GM11168 (cell line): Measurements from ENCODE around the gene LSG1.
"Not testable (repeated sequence)": the region's sequence is repeated elsewhere in the genome, so short reads cannot be mapped to it uniquely, and the experiment has no call there.

Source experiments
- in situ Hi-C: fragments of 300-500 bp; cut with MboI; formaldehyde crosslinking; loops from one replicate; pipeline ENCODE4 v1.12.0; 2022; ENCODE audit warnings: low sequenced_read_pairs; ENCODE audit not compliant: unreplicated experiment

The LSG1 gene

DNA sequence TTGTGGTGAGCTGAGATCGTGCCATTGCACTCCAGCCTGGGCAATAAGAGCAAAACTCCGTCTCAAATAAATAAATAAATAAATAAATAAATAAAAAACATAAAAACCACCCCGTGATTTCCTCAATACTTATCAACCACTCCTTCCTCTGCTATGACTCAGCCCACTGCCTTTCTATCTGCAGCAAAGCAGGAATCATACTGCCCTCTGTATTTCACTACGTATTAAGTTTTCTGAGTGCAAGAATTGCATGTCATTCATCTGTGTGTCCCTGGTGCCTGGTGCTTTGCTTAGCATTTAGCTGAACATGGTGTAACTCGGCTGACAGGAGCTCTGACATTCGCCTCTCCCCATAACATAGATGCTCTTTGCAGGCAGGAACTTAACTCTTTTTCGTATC, 7.1 kb downstream of the LSG1 start:
- in situ Hi-C loops: no loop called here

DNA sequence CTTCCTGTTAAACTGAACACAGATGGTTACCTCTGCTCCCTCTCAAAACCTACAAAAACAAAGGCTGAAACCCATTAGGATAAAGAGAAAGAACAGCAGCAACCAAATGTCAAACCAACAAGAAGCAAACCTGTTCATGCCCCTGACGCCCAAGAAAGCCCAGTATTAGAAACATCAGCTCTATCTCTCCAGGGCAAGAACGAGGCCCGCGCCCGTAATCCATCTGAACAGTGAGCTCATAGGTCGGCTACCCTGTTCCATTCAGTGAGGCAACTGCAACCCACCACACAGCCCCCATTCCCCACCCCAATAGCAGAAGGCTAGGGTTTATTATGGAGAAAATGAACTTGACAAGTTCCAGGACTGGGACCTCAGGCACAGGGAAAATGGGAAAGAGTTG, 10.0 kb downstream of the LSG1 start:
- in situ Hi-C loops: no loop called here

DNA sequence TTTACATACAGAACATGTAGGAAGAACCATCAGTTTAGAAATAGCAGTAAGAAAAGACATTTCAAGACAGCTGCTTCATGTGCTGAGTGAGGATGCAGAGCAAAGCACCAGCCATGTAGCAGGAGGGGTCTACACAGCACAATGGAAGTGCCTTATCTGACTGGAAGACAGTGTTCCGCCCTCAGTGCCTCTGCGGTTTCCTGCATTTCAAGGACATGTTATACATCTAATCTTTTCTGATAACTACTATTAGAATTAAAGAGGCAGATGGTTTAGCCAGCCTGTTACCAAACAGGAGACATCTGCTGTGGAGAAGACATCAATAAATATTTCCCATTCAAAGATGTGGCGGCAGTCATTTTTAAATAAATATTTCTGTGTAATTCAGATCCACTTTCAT, 10.6 kb downstream of the LSG1 start:
- in situ Hi-C loops: no loop called here

DNA sequence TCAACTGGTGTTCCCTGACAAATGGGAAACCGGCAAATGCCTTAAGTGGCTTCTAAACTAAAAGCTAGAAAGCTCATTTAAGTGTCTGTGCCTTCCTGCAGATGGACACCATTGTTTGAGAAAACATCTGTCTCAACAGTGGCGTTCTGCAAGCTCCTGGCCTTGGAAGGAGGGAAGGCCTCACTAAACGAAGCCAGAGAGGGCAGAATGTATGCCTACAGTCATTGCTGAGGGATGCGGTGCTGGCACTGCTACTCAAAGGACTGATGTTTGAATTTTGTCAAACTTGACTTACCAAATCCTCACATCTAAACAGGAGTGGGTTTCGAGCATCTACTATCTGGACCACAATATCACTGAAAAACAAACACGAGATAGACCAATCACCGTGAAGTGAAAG, 12.2 kb downstream of the LSG1 start:
- in situ Hi-C loops: no loop called here

DNA sequence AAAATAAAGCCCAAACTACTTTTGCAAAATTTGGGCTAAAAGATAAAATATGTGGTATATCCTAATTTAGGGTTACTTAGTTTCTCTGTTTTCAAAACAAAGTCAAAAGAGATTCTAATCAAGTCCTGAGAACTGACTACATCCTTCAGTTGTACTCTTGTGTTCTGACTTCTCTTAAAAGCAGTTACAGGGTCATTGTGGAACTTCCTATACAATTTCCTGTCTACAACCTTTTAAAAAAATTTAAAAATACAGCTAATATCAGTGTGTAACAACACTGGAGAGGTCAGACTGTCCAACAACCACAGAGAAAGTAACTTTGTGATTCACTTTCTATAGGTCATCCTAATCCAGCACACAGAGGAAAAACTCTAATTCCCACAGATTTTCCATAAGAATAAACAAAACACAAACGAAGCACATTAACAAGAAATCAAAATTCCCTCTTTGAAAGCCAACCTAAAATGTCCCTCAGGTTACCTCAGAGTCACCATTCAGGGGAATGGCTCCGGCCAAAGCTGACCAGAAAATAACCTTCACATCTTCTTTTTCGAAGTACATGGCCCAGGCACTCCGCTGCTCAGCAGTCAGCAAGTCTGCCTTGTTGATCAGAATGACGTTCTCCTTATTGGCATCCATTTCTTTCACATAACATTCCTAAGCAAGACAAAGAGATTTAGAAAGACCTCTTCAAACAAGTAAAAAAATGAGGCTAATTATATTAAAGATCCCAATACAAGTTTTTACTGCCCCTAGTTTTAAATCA, 13.3 kb downstream of the LSG1 start:
- in situ Hi-C loops: no loop called here

DNA sequence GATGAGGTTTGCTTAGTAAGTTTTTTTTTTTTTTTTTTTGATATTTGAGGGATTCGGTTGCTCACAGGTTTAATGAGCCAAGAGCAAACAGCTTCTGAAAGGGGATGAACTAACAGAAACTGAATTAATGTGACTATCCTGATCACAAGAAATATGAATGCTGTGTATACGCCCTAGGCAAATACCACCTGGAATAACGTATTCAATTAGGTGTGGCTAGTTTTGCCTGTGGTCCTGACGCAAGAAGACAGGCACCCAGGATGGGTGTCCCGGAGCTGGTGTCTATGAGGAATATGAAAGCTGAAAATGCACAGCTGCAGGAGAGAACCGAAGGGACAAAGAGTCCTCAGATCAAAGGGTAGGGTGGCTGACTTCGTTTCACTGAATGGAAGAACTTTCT, 14.6 kb downstream of the LSG1 start:
- in situ Hi-C loops: no loop called here

DNA sequence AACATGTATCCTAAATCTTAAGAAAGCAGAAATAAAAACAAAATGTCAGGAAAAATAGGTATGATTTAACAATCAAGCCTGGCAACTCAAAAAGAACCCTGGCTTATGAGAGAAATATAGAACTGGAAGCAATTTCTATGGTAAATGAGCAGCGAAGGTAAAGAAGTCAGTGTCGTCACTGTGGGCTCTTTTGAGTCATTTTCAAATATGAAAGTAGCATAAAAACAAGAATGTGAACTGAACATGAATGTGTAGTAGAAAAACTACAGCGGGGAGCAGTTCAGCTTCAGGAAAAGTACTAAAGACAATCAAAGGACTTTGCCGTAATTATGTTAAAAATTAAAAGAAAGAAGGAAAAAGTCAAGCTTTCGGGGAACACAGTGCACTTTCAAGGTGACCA, 17.5 kb downstream of the LSG1 start:
- in situ Hi-C loops: no loop called here

DNA sequence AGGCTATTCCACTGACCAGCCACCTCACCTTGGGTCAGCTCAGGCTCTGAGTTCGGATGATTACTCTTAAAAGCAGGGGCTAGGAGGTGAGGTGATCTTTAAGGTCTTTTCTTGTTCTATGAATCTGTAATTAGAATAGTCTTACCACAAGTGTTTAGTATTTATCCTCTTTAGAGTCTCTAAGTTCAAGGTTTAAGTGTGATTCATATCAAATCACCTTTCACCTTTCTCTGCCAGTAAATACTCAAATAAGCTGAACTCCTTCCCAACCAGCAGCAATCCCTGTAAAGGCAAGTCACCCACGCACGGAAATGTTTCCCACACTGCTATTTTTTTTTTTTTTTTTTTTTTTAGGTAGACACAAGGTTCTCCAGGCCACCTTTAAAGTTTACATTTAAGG, 24.2 kb downstream of the LSG1 start:
- in situ Hi-C loops: no loop called here

DNA sequence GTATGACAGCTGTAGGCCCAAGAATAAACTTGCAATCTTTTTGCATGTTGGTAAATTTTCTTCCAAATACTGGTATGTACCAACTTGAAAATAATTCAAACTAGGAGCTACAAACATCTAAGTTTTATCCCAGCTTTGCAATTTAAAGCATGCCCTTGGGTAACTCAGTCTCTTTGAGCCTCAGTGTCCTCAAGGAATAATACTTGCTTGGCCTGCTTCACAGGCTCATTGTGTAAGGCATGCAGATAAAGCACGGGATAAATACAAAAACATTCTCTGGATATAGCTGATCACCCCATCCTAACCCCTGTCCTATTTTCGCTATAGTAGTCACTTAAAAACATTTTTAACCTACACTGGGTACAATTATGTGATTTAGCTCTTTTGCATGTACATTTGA, 29.2 kb downstream of the LSG1 start:
- in situ Hi-C loops: no loop called here

DNA sequence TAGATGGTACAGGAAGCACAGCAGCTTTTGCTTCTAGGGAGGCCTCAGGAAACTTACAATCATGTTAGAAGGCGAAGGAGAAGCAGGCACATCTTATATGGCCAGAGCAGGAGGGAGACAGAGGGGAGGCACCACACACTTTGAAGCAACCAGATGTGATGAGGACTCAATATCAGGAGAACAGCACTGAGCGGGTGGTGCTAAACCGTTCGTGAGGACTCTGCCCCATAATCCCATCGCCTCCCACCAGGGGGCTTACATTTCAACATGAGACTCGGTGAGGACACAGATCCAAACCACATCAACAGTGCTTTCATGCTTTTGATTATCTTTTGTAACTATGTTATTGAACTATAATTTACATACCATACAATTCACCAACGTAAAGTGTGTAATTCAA, 31.2 kb downstream of the LSG1 start:
- in situ Hi-C loops: no loop called here

DNA sequence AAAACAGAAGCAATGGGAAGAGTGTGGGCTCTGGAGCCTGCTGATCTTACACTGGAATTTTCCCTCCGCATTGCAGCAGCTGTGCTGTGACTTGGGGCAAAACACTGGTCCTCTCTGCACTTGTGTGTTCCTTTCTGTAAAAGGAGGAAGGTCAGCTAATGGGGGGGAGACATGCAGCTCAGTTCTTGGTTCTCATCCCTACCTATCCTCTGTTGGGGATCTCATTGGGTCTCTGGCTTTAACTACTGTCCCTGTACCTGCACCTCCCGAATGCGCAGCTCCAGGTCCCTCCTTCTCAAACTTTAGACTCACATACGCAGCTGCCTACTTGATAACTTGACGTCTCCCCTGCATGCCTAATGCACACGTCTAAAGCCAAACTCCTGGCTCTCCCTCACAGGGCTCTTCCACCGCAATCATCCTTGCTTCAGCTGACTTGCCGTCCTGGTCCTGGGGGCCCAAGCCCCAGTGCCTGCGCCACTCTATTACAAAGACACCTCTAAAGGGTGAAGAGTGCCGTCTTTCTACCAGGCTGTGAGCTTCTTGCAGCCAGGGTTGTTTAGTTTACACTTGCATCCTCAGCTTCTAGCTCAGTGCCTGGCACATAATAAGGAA, 32.9 kb downstream of the LSG1 start:
- in situ Hi-C loops: no loop called here

DNA sequence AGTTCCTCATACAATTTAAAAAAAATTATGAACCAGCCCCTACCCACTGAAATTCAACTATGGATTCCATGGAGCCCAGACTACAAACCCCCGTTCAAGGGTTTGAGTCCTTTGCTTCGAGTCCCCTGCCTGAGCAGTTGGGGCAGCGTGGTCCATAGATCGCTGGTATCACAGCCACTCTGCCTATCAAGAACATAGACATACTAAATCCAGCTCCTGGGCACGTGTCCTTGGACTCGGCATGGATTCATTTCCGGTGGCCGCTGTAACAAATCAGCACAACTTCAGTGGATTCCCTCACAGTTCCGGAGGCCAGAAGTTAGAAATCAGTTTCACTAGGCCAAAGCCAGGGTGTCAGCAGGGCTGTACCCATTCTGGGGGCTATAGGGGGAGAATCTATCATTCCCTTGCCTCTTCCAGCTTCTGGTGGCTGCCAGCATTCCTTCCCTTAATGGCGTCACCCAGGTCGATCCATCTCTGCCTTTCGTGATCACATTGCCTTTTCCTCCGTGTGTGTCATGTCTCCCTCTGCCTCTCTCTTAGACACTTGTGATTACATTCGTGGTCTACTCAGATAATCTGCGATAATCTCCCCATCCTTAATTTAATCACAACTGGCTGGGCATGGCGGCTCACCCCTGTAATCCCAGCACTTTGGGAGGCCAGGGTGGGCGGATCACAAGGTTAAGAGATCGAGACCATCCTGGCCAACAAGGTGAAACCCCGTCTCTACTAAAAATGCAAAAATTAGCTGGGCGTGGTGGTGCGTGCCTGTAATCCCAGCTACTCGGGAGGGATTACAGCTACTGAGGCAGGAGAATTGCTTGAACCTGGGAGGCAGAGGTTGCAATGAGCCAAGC, 34.2 kb downstream of the LSG1 start:
- in situ Hi-C loops: no loop called here

DNA sequence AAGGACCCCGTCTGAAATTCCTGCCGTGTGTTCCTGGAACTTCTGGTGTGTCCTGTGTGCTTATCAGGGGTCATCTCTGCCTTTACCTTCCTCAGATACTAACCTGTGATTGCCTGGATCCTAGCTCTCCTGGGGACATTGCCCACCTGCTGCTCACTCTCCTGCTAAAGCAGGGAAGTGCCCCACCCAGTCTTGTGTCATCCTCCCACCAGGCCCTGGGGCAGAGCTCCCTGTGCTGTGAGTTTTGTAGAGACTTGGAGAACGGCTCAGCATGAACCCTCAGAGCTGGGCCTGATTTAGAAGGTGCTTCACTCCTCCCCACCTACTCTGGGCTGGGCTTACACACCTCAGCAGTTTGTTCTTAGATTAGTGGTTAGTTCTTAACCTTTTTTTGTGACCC, 34.9 kb downstream of the LSG1 start:
- in situ Hi-C loops: no loop called here

DNA sequence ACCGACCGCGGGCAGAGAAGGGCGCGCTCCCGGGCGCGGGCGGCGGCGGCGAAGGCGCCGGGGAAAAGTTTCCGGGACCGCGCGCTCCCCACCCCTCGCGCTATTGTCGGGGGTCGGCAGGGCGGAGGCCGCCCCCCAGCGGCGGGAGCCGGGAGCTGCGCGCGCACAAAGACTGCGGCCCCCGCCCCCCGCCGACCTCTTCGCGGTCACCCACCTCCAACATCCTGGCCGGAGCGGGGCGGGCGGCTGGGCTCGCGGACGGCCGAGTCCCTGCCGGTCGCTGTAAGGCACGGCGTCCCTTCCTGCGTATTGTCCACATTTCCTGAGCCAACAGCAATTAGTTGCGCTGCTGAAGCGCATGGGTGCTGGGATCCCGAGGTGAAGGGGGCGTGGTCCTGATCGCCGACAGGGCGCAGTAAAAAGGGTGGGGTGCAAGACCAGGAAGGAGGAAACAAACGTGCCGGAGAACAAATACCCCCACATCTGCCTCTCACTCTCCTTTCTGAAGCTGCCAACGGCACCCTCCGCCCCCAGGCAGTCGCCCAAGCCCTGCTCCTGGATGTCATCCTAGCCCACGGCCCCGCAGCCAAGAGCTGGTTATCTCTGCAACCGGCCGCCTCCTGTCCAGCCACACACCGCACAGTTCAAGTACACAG, 38.5 kb downstream of the LSG1 start, which contains the start of gene TMEM44:
TSS of gene TMEM44 (minus strand) at position 71 of the 656 bp plus-strand sequence. CDS start 204 bp downstream, outside the sequence.
- in situ Hi-C loops: no loop called here

DNA sequence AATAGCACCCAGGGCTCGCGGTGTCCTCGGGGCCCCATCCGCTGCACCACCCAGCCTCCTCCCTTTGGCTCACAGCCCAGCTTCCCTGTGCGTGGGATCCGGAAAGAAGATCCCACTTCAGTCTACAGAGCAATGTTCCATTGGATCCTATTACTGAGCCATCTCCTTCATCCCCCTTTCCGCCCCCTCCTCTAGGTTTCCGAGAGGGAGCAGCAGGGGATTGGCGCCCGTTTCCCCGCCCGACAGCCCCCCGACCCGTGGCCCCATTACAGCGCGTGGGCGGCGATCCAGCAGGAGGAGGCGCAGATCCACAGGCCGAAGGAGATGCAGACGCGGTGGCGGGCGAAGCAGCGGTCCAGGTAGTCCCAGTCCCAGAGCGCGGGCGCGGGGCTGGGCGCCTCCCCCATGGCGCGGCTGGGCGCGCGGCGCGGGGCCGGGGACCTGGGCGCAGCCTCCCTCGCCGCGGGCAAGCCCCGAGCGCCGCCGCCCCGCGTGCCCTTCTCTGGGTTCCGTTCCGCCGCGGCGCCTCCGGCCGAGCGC, 39.1 kb downstream of the LSG1 start:
- in situ Hi-C loops: no loop called here

DNA sequence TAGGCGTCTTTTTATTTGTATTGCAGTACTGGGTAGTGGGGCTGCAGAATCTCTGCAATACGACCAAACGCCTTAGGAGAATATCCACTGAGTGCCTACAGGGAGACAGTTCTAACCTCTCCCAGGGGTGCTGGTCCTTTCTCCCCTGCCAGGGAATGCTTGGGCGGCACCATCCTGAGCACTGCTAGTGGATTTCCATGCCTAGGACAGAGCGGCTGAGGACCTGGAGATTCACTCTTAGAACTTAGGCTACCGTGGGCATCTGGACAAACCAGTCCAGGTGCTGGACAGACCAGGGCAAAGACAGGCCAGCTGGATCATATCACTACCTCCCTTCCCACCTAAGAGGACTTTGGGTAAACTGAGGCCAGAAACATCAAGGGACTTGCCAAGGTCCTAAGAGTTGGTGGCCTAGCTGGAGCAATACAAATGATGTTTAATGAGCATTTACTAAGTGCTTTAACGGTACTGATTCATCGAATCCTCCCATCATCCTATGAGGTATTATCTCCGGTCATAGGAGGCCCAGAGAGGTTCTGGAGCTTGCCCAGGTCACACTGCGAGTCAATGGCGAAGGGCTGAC, 39.7 kb downstream of the LSG1 start:
- in situ Hi-C loops: no loop called here

DNA sequence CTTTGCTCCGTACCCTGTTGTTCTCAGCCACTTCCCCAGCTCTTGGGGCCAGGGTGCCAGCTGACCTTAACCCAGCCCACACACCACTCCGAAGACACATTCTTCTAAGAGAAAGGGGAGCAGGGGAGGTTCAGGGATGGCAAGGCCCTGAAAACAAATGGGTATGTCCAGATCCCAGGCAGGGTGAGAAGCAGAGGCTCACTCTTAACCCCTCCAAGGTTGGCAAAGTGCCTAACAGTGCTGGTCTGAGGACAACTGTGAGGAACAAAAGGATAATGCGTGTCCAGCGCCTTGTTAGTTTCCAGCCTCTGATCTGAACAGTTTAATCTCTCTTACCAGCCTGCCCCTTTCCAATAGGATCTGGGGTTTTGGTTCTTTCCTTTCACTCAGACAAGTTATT, 40.3 kb downstream of the LSG1 start:
- in situ Hi-C loops: no loop called here

DNA sequence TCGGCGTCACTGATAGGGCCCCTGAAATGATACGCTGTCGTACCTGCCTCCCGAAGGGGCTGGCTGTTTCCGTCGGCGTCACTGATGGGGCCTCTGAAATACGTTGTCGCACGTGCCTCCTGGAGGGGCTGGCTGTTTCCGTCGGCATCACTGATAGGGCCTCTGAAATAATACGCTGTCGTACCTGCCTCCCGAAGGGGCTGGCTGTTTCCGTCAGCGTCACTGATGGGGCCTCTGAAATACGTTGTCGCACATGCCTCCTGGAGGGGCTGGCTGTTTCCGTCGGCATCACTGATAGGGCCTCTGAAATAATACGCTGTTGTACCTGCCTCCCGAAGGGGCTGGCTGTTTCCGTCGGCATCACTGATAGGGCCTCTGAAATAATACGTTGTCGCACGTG, 41.3 kb downstream of the LSG1 start:
- in situ Hi-C loops: not testable (repeated sequence)

DNA sequence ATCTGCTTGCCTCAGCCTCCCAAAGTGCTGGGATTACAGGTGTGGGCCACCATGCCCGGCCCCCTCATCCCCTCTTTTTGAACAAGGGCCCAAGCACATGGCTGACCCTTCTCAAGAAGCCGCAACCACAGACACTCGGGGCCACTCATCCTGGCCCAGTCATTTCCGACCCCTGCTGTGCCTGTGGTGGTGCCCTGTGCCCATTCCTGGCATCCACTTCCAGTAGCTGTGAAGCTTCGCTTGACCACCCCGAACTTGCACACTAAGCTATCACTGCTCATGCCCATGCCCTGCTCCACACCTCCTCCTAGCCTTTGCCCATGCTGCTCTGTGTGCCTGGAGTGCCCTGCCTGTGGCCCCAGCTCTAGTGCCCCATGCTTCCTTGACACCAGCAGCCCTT, 47.0 kb downstream of the LSG1 start:
- in situ Hi-C loops: no loop called here
